ENCODE measurements around the gene SMYD3. TPM values are rescaled to one million over a fixed set of nuclear protein-coding genes. Genes with fewer than 3 reads are reported as not detected.

SMYD3 gene
- total RNA-seq, 1 experiment from 2014 or later: 17.4 TPM

DNA sequence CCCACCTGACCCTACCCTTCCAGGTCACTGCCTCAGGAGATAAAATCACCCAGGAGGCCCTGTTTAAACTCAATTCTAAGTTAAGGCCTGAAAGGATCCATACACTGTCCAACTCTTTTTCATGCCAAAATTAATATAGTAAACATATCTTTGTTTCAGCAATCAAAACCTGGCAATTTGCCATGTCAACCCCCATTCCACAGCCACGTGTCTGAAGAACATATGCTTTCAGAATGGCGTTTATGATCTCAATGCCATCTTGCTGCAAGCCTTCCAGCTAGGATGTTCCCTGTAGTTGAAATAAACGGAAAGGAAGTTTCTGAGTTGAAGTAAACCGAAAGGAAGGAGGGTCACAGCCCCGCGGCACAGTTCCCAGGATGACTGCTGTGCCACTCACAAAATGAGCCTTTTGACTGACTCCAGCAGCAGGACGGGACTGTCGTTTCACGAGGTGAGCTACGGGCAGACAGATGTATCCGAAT lies 472.0 kb downstream of the SMYD3 start:
- no TSS peak for BruUV-seq (replicated peaks)

DNA sequence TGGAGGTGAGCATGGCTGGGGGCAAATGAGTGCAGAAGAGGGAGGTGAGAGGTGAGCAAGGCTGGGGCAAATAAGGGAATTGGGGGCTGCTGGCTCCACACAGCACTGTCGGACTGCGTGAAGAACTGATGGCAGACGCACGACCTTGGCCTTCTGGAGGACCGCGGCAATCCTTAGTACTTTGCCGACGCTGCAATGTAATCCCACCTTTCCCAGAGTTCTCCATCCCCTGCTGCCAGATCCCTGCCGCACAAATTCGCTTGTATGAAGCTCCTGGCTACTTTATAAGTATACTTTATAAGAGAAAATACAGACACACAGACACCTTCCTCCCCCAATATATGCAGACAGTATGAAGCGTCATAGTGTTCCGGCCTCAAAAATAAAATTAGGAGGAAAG lies 472.4 kb downstream of the SMYD3 start:
- intact Hi-C loops (cut with micrococcal nuclease; ENCODE audit: unreplicated experiment) (no loop called here), in situ Hi-C loops (cut with HindIII; ENCODE audit: low pct_unique_long_range_greater_than_20kb, low sequenced_read_pairs) (no loop called here)
- no peaks in the 10 kb centered on the region for H3K9me3 ChIP-seq (ENCODE audit: control insufficient read depth, insufficient read depth, low read depth, low read length)
- H3K36me3 ChIP-seq (ENCODE audit: control insufficient read depth, insufficient read depth, low read length): no peaks in the 10 kb centered on the region
- no peak overlapping the region for H3K4me3 ChIP-seq (ENCODE audit: low read depth in 2 of 2, low read length in 2 of 2)
- BruUV-seq (replicated peaks): no TSS peak
- ChIA-PET POLR2A (no interaction called here), CTCF (no interaction called here)
- DNase-seq (ENCODE audit: low read depth, low spot score) (no peak), ATAC-seq (no peak)
- H3K27ac ChIP-seq (ENCODE audit: low read length): no peak overlapping the region
- no peaks in the 10 kb centered on the region for H3K4me1 ChIP-seq (ENCODE audit: control insufficient read depth, insufficient read depth, low read length)
- no peaks in the 10 kb centered on the region for H3K27me3 ChIP-seq (ENCODE audit: control insufficient read depth, insufficient read depth, low read length)
- TF ChIP-seq TCF7L2 (IDR thresholded peaks at IDR 0.05; ENCODE audit: low read depth, low read length) (no peak), POLR2AphosphoS5 (IDR thresholded peaks at IDR 0.05; ENCODE audit: low read depth, low read length) (no peak), SIN3A (IDR thresholded peaks at IDR 0.05; ENCODE audit: borderline replicate concordance, insufficient read depth, low read depth, low read length) (no peak)
- TF ChIP-seq, protein P1, sequence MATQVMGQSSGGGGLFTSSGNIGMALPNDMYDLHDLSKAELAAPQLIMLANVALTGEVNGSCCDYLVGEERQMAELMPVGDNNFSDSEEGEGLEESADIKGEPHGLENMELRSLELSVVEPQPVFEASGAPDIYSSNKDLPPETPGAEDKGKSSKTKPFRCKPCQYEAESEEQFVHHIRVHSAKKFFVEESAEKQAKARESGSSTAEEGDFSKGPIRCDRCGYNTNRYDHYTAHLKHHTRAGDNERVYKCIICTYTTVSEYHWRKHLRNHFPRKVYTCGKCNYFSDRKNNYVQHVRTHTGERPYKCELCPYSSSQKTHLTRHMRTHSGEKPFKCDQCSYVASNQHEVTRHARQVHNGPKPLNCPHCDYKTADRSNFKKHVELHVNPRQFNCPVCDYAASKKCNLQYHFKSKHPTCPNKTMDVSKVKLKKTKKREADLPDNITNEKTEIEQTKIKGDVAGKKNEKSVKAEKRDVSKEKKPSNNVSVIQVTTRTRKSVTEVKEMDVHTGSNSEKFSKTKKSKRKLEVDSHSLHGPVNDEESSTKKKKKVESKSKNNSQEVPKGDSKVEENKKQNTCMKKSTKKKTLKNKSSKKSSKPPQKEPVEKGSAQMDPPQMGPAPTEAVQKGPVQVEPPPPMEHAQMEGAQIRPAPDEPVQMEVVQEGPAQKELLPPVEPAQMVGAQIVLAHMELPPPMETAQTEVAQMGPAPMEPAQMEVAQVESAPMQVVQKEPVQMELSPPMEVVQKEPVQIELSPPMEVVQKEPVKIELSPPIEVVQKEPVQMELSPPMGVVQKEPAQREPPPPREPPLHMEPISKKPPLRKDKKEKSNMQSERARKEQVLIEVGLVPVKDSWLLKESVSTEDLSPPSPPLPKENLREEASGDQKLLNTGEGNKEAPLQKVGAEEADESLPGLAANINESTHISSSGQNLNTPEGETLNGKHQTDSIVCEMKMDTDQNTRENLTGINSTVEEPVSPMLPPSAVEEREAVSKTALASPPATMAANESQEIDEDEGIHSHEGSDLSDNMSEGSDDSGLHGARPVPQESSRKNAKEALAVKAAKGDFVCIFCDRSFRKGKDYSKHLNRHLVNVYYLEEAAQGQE (IDR thresholded peaks at IDR 0.05; ENCODE audit: insufficient read depth in 1 of 2, low read depth in 2 of 2, low read length in 1 of 2): no peak
- TF ChIP-seq, protein P2, sequence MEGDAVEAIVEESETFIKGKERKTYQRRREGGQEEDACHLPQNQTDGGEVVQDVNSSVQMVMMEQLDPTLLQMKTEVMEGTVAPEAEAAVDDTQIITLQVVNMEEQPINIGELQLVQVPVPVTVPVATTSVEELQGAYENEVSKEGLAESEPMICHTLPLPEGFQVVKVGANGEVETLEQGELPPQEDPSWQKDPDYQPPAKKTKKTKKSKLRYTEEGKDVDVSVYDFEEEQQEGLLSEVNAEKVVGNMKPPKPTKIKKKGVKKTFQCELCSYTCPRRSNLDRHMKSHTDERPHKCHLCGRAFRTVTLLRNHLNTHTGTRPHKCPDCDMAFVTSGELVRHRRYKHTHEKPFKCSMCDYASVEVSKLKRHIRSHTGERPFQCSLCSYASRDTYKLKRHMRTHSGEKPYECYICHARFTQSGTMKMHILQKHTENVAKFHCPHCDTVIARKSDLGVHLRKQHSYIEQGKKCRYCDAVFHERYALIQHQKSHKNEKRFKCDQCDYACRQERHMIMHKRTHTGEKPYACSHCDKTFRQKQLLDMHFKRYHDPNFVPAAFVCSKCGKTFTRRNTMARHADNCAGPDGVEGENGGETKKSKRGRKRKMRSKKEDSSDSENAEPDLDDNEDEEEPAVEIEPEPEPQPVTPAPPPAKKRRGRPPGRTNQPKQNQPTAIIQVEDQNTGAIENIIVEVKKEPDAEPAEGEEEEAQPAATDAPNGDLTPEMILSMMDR (IDR thresholded peaks at IDR 0.05): no peak

More for the DNA sequence above, 472.0 kb downstream of the SMYD3 start:
- DNase-seq (ENCODE audit: low read depth, low spot score) (no peak), ATAC-seq (no peak)
- TF ChIP-seq, protein P2 (IDR thresholded peaks at IDR 0.05): no peak
- TF ChIP-seq POLR2AphosphoS5 (IDR thresholded peaks at IDR 0.05; ENCODE audit: low read depth, low read length): no peak
- TF ChIP-seq SIN3A (IDR thresholded peaks at IDR 0.05; ENCODE audit: borderline replicate concordance, insufficient read depth, low read depth, low read length): no peak
- no peak for TF ChIP-seq TCF7L2 (IDR thresholded peaks at IDR 0.05; ENCODE audit: low read depth, low read length)
- TF ChIP-seq, protein P1 (IDR thresholded peaks at IDR 0.05; ENCODE audit: insufficient read depth in 1 of 2, low read depth in 2 of 2, low read length in 1 of 2): no peak
- no peak overlapping the region for H3K27ac ChIP-seq (ENCODE audit: low read length)
- no peaks in the 10 kb centered on the region for H3K27me3 ChIP-seq (ENCODE audit: control insufficient read depth, insufficient read depth, low read length)
- intact Hi-C loops (cut with micrococcal nuclease; ENCODE audit: unreplicated experiment) (no loop called here), in situ Hi-C loops (cut with HindIII; ENCODE audit: low pct_unique_long_range_greater_than_20kb, low sequenced_read_pairs) (no loop called here)
- no peaks in the 10 kb centered on the region for H3K9me3 ChIP-seq (ENCODE audit: control insufficient read depth, insufficient read depth, low read depth, low read length)
- H3K36me3 ChIP-seq (ENCODE audit: control insufficient read depth, insufficient read depth, low read length): no peaks in the 10 kb centered on the region
- no peak overlapping the region for H3K4me3 ChIP-seq (ENCODE audit: low read depth in 2 of 2, low read length in 2 of 2)
- ChIA-PET CTCF (no interaction called here), POLR2A (no interaction called here)
- H3K4me1 ChIP-seq (ENCODE audit: control insufficient read depth, insufficient read depth, low read length): no peaks in the 10 kb centered on the region

All from Panc1 (cell line).